PC-3 (cell line): ENCODE results near the gene E2F3. TPM values are rescaled to one million over a fixed set of nuclear protein-coding genes. Genes with fewer than 3 reads are reported as not detected.

Experiments
- ATAC-seq: fragments of 200-7000 bp; cut with Tn5 transposase; 2 replicates; pipeline ENCODE4 v1.9.1; 2020; ENCODE audit warnings: mild to moderate bottlenecking, moderate library complexity
- BruUV-seq: library from RNA; stranded (reverse); fragments of 400-500 nt; replicated peaks from 2 replicates; lab custom pipeline; 2021; lab: Mats Ljungman, UMichigan
- CTCF ChIA-PET: fragments of 300-600 bp; sonication (Branson Sonifier 250); formaldehyde crosslinking; loops from one replicate; lab custom pipeline; 2022; ENCODE audit warnings: antibody characterized with exemption; lab: Charles Lee
- POLR2A ChIA-PET: fragments of 300-600 bp; sonication (Branson Sonifier 250); formaldehyde crosslinking; loops from one replicate; lab custom pipeline; 2022; ENCODE audit warnings: antibody characterized with exemption; ENCODE audit not compliant: unreplicated experiment; lab: Charles Lee
- DNase-seq: peaks from one replicate; pipeline ENCODE4 v3.0.0-alpha.2; 2015
- H2AFZ ChIP-seq: fragments of 300-600 bp; sonication (generic); 2 replicates; pipeline ENCODE4 v1.6.0; 2016; ENCODE audit warnings: antibody characterized with exemption, low read length
- H3F3A ChIP-seq: fragments of 300-600 bp; sonication (generic); one replicate; pipeline ENCODE4 v1.6.0; 2017; ENCODE audit warnings: antibody characterized with exemption, low read length, control low read depth, mild to moderate bottlenecking; ENCODE audit not compliant: unreplicated experiment
- H3K27ac ChIP-seq: fragments of 300-600 bp; sonication (generic); 2 replicates; pipeline ENCODE4 v1.5.1; 2016; ENCODE audit warnings: mild to moderate bottlenecking, low read length
- H3K27me3 ChIP-seq: fragments of 300-600 bp; sonication (generic); 2 replicates; pipeline ENCODE4 v1.6.1; 2016; ENCODE audit warnings: low read length, mixed read lengths
- H3K36me3 ChIP-seq: fragments of 300-600 bp; sonication (generic); 2 replicates; pipeline ENCODE4 v1.6.1; 2016; ENCODE audit warnings: low read depth, mixed run types, low read length, mixed read lengths
- H3K4me1 ChIP-seq: fragments of 300-600 bp; sonication (generic); 2 replicates; pipeline ENCODE4 v1.5.1; 2016; ENCODE audit warnings: low read length; ENCODE audit not compliant: insufficient read depth
- H3K4me2 ChIP-seq: fragments of 300-600 bp; sonication (generic); 2 replicates; pipeline ENCODE4 v1.6.0; 2016; ENCODE audit warnings: low read length
- H3K4me3 ChIP-seq: fragments of 300-600 bp; sonication (generic); 2 replicates; pipeline ENCODE4 v1.5.1; 2016; ENCODE audit warnings: mild to moderate bottlenecking, low read length, mixed read lengths
- H3K79me2 ChIP-seq: fragments of 300-600 bp; sonication (generic); 2 replicates; pipeline ENCODE4 v1.6.1; 2017; ENCODE audit warnings: low read length, mixed read lengths
- H3K9ac ChIP-seq: fragments of 300-600 bp; sonication (generic); 2 replicates; pipeline ENCODE4 v1.6.0; 2016; ENCODE audit warnings: mild to moderate bottlenecking, low read length
- H3K9me2 ChIP-seq: fragments of 300-600 bp; sonication (generic); replicated peaks from 2 replicates; pipeline ENCODE4 v1.6.1; 2016; ENCODE audit warnings: mixed run types, low read length, mixed read lengths
- H3K9me3 ChIP-seq: fragments of 300-600 bp; sonication (generic); 2 replicates; pipeline ENCODE4 v1.6.1; 2016; ENCODE audit warnings: low read length, mixed read lengths
- H4K20me1 ChIP-seq: fragments of 300-600 bp; sonication (generic); 2 replicates; pipeline ENCODE4 v1.6.1; 2016; ENCODE audit warnings: low read length, mixed read lengths
- CTCF ChIP-seq: fragments of 300-600 bp; sonication (generic); conservative IDR thresholded peaks from 2 replicates; pipeline ENCODE4 v1.5.1; 2017; ENCODE audit warnings: antibody characterized with exemption, low read depth, mild to moderate bottlenecking, low read length
- EZH2 ChIP-seq: fragments of 300-600 bp; sonication (generic); IDR thresholded peaks from one replicate; pipeline ENCODE4 v1.6.1; 2017; ENCODE audit warnings: antibody characterized with exemption, mild to moderate bottlenecking, low read length; ENCODE audit not compliant: unreplicated experiment
- EZH2phosphoT487 ChIP-seq: fragments of 300-600 bp; sonication (generic); IDR thresholded peaks from 2 replicates; pipeline ENCODE4 v1.6.1; 2018; ENCODE audit warnings: mild to moderate bottlenecking, antibody characterized with exemption, low read length, borderline replicate concordance
- intact Hi-C: fragments of 100-400 bp; cut with micrococcal nuclease; formaldehyde crosslinking; loops from 2 replicates; pipeline ENCODE4 v1.9.0; 2023
- total RNA-seq: library from RNA; depleted of rRNA; stranded (reverse); fragments of >200 nt; gene quantifications from 2 replicates; pipeline ENCODE4 v1.2.3, GENCODE V29; 2014

E2F3 gene
- total RNA-seq, 1 experiment from 2014 or later = 8.8 TPM

DNA sequence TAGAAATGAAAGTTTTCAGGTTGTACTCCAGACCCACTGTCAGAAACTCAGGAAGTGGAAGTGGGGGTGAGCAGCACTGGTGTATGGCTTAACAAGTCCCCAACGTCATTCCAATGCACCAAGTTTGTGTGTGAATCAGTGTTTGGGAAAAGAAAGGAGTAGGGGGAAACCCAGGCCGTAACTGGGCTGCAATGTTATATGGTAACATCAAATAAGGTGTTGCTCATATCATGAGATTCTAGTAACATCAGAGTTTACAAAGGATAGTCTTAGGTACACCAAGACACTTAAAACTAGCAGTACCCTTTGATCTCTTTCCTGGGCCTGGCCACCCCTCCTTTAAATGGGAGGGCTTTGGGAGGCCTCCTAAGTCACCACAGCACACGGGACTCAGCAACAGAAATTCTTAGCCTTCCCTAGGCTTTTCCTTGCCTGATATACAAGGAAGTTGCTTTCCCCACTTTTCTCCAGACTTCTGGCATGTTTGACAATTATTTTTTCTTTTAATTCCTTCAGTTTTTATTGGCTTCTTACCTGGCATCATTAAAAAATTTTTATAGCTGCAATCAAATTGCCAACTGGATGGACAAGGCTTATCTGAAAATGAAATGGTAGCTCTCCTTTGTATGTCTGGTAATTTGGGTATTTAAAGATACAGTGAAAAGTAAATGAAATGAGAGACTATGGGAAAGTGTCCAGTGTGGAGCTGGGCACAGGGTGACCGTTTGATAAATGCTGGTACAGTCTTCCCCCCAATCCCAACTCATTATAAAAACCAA is 15.1 kb downstream of the E2F3 start:
- intact Hi-C loops = no loop called here
- POLR2A ChIA-PET = no interaction called here
- no peak; the same call in 1 of the 2 replicates for ATAC-seq
- no peak overlapping the region for H3K4me2 ChIP-seq
- peaks cover 98% of the 10 kb centered on the region for H3K79me2 ChIP-seq
- H3F3A ChIP-seq = no peaks in the 10 kb centered on the region
- H3K4me3 ChIP-seq = no peak overlapping the region
- CTCF ChIA-PET = no interaction called here
- no peak for DNase-seq
- H3K9ac ChIP-seq = no peak overlapping the region
- H2AFZ ChIP-seq = no peak overlapping the region
- H4K20me1 ChIP-seq = peaks cover 74% of the 10 kb centered on the region
- H3K4me1 ChIP-seq = no peaks in the 10 kb centered on the region
- no peaks in the 10 kb centered on the region for H3K9me3 ChIP-seq
- no peak overlapping the region for H3K27ac ChIP-seq
- no peaks in the 10 kb centered on the region for H3K9me2 ChIP-seq
- peaks cover 14% of the 10 kb centered on the region for H3K36me3 ChIP-seq
- TF ChIP-seq EZH2 (no peak), CTCF (no peak), EZH2phosphoT487 (no peak)
- no peaks in the 10 kb centered on the region for H3K27me3 ChIP-seq
- BruUV-seq = no TSS peak

DNA sequence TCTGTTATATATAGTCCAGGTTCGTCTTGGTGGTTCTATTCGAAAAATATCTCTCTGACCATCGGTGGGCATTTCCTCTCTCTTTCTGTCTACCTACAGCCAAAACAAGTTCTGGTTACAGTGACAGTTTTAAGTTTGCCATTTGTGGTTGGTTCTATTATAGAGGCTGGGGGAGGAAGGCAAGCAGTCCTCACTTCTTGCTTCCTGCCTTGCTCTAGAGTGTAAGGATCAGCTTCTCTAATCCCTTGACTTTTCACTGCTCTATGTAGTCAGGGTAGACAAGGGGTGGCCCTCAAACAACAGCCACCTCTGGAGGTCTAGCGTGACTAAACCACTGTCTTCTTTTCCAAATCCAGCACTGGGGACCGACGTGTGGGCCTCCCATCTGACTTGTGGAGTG is 16.1 kb downstream of the E2F3 start:
- H4K20me1 ChIP-seq = peaks cover 64% of the 10 kb centered on the region
- BruUV-seq = no TSS peak
- ATAC-seq (no peak), DNase-seq (no peak)
- no peak overlapping the region for H3K4me3 ChIP-seq
- ChIA-PET POLR2A (no interaction called here), CTCF (interaction anchor here (0.7 kb wide), 1 partner anchor 308 kb away, joined by 7 read pairs; no protein-coding TSS in a partner anchor)
- intact Hi-C loops = no loop called here
- H3K4me1 ChIP-seq = no peaks in the 10 kb centered on the region
- H3K4me2 ChIP-seq = no peak overlapping the region
- H3K9me2 ChIP-seq = no peaks in the 10 kb centered on the region
- peaks cover 98% of the 10 kb centered on the region for H3K79me2 ChIP-seq
- H3K27me3 ChIP-seq = no peaks in the 10 kb centered on the region
- TF ChIP-seq EZH2phosphoT487 = no peak
- TF ChIP-seq CTCF = no peak
- TF ChIP-seq EZH2 = no peak
- no peaks in the 10 kb centered on the region for H3F3A ChIP-seq
- no peak overlapping the region for H3K27ac ChIP-seq
- H3K36me3 ChIP-seq = peaks cover 12% of the 10 kb centered on the region
- no peaks in the 10 kb centered on the region for H3K9me3 ChIP-seq
- no peak overlapping the region for H2AFZ ChIP-seq
- no peak overlapping the region for H3K9ac ChIP-seq
